ENCODE data around the gene SZT2.

DNA sequence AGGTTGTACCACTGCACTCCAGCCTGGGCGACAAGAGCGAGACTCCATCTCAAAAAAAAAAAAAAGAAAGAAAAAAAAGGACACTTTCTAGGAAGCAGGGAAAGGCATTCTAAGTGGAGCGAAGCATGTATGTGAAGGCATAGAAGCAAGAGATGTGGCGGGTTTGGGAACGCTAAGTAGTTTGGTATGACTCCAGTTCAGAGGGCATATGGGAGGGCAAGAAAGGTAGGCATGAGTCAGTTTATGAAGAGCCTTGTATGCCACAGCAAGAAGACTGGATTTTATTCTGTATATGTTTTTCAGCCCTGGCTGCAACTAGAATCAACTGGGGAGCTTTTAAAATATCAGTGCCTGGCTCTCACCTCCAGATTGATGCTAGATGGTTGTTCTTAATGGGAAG is 17.5 kb upstream of the SZT2 start:
- TF ChIP-seq, protein P1, sequence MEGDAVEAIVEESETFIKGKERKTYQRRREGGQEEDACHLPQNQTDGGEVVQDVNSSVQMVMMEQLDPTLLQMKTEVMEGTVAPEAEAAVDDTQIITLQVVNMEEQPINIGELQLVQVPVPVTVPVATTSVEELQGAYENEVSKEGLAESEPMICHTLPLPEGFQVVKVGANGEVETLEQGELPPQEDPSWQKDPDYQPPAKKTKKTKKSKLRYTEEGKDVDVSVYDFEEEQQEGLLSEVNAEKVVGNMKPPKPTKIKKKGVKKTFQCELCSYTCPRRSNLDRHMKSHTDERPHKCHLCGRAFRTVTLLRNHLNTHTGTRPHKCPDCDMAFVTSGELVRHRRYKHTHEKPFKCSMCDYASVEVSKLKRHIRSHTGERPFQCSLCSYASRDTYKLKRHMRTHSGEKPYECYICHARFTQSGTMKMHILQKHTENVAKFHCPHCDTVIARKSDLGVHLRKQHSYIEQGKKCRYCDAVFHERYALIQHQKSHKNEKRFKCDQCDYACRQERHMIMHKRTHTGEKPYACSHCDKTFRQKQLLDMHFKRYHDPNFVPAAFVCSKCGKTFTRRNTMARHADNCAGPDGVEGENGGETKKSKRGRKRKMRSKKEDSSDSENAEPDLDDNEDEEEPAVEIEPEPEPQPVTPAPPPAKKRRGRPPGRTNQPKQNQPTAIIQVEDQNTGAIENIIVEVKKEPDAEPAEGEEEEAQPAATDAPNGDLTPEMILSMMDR (conservative IDR thresholded peaks at IDR 0.05 in 1 of 2, IDR thresholded peaks at IDR 0.05 in 1 of 2; ENCODE audit: low read depth in 1 of 2, low read length in 2 of 2), result no peak
- TF ChIP-seq EZH2 (IDR thresholded peaks at IDR 0.05; ENCODE audit: low read length, missing control alignments), result no peak
